ENCODE measurements around the gene VWA8. TPM values are rescaled to one million over a fixed set of nuclear protein-coding genes. Genes with fewer than 3 reads are reported as not detected.

The VWA8 gene
- total and polyA plus RNA-seq, 2 of the 8 experiments (the other 6 are each of a cell fraction or from before 2014, with no cell fraction given) = 5.9 to 19.6 TPM

GRCh38 chr13:41678249-41678648, 282.7 kb downstream of the VWA8 start:
- 90% methylated on average over 3 of the region's 3 CpGs; no CpG with 5 or more reads in 1 of the 2 experiments for WGBS, 2 experiments (ENCODE audit: extremely low coverage in 1 of 2, insufficient coverage in 1 of 2, insufficient read length in 1 of 2, insufficient replicate concordance in 2 of 2, low coverage in 1 of 2, low lambda C conversion rate in 2 of 2, missing lambda C conversion rate in 1 of 2)
- H3K56ac ChIP-seq (replicated peaks; ENCODE audit: insufficient read length, low read depth, low read length) = no peak overlapping the region
- H2BK15ac ChIP-seq (ENCODE audit: low read length) = no peak overlapping the region
- no peak overlapping the region for H3K14ac ChIP-seq (ENCODE audit: insufficient read length)
- no peaks in the 10 kb centered on the region for H3K79me1 ChIP-seq (ENCODE audit: low read depth, low read length)
- no peak overlapping the region for H3K23ac ChIP-seq (ENCODE audit: insufficient read length)
- H3K9me3 ChIP-seq (ENCODE audit: insufficient read depth in 2 of 2, low read depth in 1 of 2, low read length in 1 of 2) = no peaks in the 10 kb centered on the region
- H2BK12ac ChIP-seq (ENCODE audit: low read depth, low read length) = no peak overlapping the region
- CTCF ChIA-PET (ENCODE audit: partially characterized antibody) = interaction anchor here (1.1 to 5.1 kb wide), 3 partner anchors 10 to 538 kb away, joined by 3 to 24 read pairs (median 3); no protein-coding TSS in a partner anchor
- no peak overlapping the region for H3K27ac ChIP-seq (ENCODE audit: low read depth, low read length)
- no peaks in the 10 kb centered on the region for H4K20me1 ChIP-seq (replicated peaks in 1 of 2; ENCODE audit: control insufficient read depth in 1 of 2, insufficient read depth in 2 of 2, low read length in 2 of 2)
- FAIRE-seq = no peak
- H3K4me1 ChIP-seq (replicated peaks in 1 of 4; ENCODE audit: control insufficient read depth in 3 of 4, insufficient read depth in 4 of 4, low read length in 3 of 4) = peaks cover 0 to 6% (median 5%) of the 10 kb centered on the region in 4 experiments; a peak in 2 of 7 replicates
- H3K4me2 ChIP-seq (ENCODE audit: insufficient read depth in 1 of 2, low read depth in 2 of 2, low read length in 2 of 2) = no peak overlapping the region
- H4K8ac ChIP-seq (ENCODE audit: extremely low read depth, insufficient read depth, low read length) = no peak overlapping the region
- H2BK5ac ChIP-seq (ENCODE audit: low read depth, low read length) = no peak overlapping the region
- no peak overlapping the region for H3K18ac ChIP-seq (ENCODE audit: extremely low read depth, low read length)
- no peak overlapping the region for H4K5ac ChIP-seq (ENCODE audit: insufficient read length, low read depth, low read length)
- H2BK20ac ChIP-seq (ENCODE audit: low read length) = no peak overlapping the region
- POLR2A ChIA-PET (ENCODE audit: partially characterized antibody) = no interaction called here
- H3K4me3 ChIP-seq (ENCODE audit: extremely low read depth in 1 of 4, insufficient read depth in 2 of 4, low read depth in 3 of 4, low read length in 4 of 4) = no peak overlapping the region
- DNase-seq (ENCODE audit: low read depth in 1 of 2, low spot score in 2 of 2) = no peak
- no peak overlapping the region for H2AFZ ChIP-seq (ENCODE audit: low read length)
- H2BK120ac ChIP-seq (replicated peaks; ENCODE audit: low read depth, low read length) = no peak overlapping the region
- H3K79me2 ChIP-seq (ENCODE audit: control insufficient read depth in 1 of 2, insufficient read depth in 2 of 2, low read length in 2 of 2) = no peaks in the 10 kb centered on the region
- no peaks in the 10 kb centered on the region; a peak in 1 of 8 replicates for H3K36me3 ChIP-seq (ENCODE audit: control insufficient read depth in 2 of 4, insufficient read depth in 4 of 4, low read length in 3 of 4)
- no peaks in the 10 kb centered on the region for H3K23me2 ChIP-seq (ENCODE audit: low read depth, low read length)
- no peak overlapping the region for H4K91ac ChIP-seq (replicated peaks; ENCODE audit: insufficient read length, low read length)
- no peak overlapping the region for H3K9ac ChIP-seq (replicated peaks in 1 of 4; ENCODE audit: extremely low read depth in 1 of 4, low read depth in 3 of 4, low read length in 3 of 4)
- no peak overlapping the region for H2AK5ac ChIP-seq (ENCODE audit: low read depth, low read length)
- H3K4ac ChIP-seq (replicated peaks; ENCODE audit: insufficient read length, low read depth, low read length) = no peak overlapping the region
- H3K27me3 ChIP-seq (replicated peaks in 1 of 4; ENCODE audit: control insufficient read depth in 3 of 4, extremely low read depth in 1 of 4, insufficient read depth in 3 of 4, low read length in 3 of 4) = no peaks in the 10 kb centered on the region
- TF ChIP-seq BRCA1 (IDR thresholded peaks at IDR 0.05; ENCODE audit: low read depth, low read length) (no peak), CTCF (IDR thresholded peaks at IDR 0.05; ENCODE audit: control extremely low read depth in 1 of 3, insufficient read depth in 1 of 3, low read depth in 1 of 3, low read length in 3 of 3) (no peak), ATF3 (IDR thresholded peaks at IDR 0.05; ENCODE audit: insufficient read depth, low read depth, low read length) (no peak), USF2 (IDR thresholded peaks at IDR 0.05; ENCODE audit: low read length) (no peak), BACH1 (IDR thresholded peaks at IDR 0.05; ENCODE audit: low read length) (no peak), HDAC6 (IDR thresholded peaks at IDR 0.05; ENCODE audit: low read depth, low read length) (no peak), POU5F1 (IDR thresholded peaks at IDR 0.05; ENCODE audit: low read depth, low read length) (no peak), CREB1 (IDR thresholded peaks at IDR 0.05) (no peak), SAP30 (IDR thresholded peaks at IDR 0.05; ENCODE audit: insufficient read depth, insufficient replicate concordance, low read length) (no peak), HDAC2 (IDR thresholded peaks at IDR 0.05; ENCODE audit: borderline replicate concordance in 1 of 2, low read depth in 2 of 2, low read length in 2 of 2) (no peak)
